NK-92 (cell line): Measurements from ENCODE around the gene TMEM151A.
"Not testable (repeated sequence)": the region's sequence is repeated elsewhere in the genome, so short reads cannot be mapped to it uniquely, and the experiment has no call there.

ENCODE experiments used
- DNase-seq: peaks from one replicate; lab custom pipeline; 2025; ENCODE audit not compliant: unreplicated experiment; lab: John Stamatoyannopoulos, UW

Gene TMEM151A

DNA sequence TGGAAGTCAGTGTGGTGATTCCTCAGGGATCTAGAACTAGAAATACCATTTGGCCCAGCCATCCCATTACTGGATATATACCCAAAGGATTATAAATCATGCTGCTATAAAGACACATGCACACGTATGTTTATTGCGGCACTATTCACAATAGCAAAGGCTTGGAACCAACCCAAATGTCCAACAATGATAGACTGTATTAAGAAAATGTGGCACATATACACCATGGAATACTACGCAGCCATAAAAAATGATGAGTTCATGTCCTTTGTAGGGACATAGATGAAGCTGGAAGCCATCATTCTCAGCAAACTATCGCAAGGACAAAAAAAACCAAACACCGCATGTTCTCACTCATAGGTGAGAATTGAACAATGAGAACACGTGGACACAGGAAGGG is 29.1 kb downstream of the TMEM151A start:
- DNase-seq: not testable (repeated sequence)

DNA sequence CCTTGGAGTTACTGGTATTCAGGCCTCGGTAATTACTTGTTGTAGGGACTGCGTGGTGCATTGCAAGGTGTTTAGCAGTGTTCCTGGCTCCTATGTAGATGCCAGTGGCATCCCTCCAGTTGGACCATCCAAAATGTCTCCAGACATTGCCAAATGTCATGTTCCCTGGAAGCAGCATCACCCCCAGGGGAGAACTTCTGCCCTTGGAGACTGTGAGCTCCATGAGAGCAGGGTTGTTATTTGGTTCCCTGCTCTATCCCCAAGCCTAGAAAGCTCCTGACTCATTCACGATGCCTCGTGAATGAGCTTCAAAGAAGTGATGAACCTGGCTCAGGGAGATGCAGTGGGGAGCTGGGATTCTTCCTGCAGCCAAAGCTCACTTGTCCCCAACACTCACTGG is 29.9 kb downstream of the TMEM151A start:
- DNase-seq: no peak

DNA sequence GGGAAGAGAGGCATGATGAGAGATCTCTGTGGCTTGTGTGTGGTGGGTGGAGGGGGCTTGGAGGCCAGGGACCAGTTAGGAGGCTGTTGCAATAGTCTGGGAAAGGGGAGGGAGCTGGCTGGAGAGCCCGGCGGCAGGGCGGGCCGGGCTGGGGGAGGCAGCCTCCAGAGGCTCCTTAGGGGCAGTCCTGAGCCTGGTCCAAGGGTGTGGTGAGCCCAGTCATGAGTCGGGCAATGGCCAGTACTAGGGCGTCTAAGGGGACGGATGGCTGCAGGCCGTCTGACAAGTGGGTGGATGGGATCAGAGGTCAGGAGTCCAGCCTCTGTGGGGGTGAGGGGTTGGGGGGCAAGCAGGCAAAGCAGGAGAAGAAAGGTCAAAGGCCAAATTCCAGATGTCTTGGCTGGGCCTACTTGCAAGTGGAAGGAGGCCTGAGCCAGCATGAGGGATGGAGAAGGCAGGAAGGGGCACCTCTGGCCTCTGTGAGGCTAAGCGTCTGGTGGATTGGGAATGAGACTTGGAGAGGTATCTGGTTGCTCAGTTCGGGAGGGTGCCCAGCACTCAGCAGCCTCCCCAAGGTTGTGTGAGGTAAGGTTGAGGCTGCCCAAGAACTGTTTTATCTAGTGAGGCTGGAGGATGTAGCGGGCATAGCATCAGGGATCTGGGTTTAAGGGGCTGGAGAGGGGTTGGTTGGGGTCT is 31.2 kb downstream of the TMEM151A start:
- DNase-seq: no peak

DNA sequence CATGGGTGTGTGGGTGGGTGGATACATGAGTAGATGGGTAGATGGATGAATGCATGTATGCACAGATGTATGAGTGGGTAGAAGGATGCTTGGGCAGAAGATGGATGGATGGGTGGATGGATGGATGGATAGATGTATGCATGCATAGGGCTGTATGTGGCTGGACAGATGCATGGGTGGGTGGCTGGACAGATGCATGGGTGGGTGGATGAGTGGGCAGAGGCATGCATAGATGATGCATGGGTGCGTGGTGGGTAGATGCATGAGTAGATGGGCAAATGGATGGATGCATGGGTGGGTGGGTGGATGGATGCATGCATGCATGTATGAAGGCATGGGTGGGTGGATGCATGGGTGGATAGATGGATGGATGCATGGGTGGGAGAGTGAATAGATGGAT is 32.0 kb downstream of the TMEM151A start:
- DNase-seq: no peak

DNA sequence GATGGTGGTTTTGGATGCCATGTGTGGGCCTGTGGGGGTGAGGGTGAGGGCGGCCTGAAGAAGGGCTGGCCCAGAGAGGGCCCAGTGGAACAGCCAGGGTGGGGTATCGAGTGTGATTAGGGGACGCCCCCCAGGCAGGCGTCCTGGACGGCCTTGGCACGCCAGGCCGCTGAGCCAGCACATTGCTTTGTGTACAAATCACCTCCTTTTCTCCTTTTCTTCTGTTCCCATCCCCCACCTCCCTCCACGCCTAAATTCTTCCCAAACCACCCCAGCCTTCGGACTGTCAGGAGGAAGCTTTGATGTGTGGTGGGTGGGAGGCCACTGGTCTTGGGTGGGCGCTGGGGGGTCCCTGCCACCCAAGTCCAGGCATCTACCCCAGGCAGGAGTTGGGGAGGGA is 33.0 kb downstream of the TMEM151A start:
- DNase-seq: no peak

DNA sequence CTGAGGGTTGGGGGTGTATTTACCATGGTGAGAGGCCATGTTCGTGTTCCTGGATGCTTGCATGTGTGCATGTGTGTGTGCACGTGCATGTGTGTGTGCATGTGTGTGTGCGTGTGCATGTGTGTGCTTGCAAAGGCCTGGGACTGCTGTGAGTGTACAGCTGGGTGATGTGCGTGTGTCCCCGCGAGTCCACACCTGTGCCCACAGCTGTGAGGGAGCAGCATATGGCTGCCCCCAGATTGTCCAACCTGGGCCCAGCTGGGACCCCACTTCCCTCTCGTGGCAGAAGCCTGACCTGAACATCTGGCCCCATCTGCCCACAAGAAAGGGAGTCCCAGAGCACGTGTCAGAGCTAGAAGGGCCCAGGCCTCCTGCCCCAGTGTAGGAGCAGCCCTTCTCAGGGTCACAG is 33.6 kb downstream of the TMEM151A start:
- no peak for DNase-seq

DNA sequence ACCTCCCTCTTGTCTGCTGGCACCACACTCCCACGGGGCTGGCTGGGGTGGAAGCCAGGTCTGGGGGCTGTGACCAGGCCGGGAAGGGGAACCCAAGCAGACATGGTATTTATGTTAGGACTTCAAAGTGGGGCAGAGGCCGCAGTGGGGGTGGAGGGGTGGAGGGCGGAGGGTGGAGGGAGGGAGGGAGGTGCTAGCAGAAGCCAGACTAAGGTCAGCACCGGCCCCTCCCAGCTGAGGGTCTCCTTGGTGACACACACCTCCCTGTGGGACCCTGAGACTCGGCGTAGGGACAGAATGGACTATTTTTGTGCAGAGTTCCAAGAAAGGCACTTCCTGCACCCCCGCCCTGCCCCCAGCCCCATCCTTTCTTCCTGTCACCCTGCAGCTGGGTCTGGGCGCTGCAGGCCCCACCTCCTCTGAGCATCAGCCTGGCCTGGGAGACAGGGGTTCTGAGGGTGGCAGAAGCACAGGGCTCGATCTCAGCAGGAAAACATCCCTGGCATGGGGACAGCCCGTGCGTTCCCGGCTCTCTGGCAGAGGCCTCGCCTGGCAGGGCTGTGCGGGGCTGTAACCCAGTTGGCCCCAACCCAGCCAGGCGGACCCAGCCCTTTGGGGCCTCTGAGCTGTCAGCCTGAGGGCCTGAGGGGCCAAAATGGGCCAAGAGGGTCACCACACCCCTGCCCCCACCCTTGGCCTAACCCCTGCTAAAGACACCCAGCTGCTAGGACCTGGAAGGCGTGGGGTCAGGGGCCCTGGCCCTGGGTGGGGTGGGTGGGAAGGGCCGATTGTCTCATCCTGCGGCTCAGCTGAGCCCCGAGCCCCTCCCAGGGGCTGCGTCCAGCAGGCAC is 34.8 kb downstream of the TMEM151A start:
- no peak for DNase-seq

DNA sequence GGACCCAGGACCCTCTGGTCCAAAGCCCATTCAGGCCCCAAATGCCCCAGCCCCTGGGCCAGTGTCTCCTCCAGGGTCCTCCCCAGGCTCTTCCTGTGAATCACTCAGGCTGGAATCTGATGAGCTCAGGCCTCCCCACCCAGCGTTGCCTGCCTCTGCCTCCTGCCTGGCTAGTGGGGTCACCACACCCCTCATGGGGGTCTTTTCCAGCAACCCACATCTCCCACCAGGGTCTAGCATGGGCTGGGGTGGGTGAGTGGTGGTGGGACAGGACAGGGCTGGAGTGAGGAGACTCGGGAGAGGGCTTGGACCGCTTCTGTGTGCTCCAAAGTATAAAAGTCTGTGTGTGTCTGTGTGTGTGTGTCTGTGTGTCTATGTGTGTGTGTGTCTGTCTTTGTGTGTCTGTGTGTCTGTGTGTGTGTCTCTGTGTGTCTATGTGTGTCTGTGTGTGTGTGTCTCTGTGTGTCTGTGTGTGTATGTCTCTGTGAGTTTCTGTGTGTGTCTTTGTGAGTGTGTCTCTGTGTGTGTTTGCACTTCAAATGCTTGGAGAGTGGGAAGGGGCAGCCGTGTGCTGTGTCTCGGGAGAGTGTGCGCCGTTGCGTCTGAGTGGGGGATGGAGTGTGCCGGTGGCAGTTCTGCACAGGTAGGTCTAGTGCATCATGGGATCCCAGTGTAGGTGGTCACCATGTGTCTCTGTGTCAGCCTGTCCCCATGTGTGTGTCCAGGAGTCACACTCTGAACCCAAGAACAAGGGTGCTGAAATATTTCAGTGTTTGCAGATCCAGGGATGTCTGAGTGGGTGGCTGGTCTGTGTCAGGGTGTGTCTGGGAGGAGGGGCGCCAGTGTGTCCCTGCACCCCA is 35.7 kb downstream of the TMEM151A start:
- no peak for DNase-seq

DNA sequence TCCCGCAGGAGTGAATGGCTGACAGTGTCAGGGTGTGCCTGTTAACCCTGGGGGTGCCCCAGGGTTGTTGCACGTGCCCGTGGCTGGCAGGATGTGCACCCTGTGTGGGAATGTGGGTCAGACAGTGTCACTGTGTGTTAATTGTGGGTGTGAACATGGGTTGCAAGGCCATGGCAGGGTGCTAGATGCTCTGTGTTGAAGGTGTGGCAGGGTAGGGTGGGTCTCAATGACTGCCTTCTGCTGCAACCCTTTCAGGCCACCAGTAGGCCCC is 36.3 kb downstream of the TMEM151A start:
- no peak for DNase-seq

DNA sequence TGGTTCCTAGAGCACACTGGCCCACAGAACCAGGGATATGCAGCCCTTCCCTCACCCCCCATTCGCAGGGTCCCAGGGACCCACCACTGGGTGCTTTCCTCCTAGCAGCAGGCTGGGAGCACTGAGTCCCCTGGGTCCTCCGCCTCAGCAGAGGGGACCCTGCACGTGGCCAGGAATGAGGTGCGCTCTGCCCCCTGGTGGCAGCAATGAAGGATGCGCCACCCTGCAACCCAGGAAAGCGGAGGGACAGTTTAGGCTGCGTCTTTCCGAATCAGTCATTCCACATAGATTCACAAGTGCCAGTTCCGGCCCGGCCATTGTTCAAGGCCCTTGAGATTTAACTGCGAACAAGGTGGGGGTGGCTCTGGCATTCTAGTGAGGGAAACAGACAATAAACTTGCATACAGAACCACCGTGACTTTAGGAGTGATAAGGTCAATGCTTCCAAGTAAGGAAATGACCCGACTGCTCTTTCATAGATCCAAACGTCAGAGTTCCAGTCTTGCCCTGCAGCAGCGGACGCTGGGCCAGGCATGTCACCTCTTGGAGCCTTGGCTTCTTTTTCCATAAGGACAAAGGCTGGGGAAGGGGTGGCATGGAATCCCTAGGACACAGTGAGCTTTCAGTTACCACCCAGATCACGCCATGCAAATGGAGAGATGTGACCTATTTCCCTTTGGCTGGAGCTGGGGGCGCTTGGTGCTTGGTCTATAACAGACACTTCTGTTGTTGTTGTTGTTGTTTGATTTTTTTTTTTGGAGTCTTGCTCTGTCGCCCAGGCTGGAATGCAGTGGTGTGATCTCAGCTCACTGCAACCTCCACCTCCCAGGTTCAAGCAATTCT is 36.8 kb downstream of the TMEM151A start:
- no peak for DNase-seq

DNA sequence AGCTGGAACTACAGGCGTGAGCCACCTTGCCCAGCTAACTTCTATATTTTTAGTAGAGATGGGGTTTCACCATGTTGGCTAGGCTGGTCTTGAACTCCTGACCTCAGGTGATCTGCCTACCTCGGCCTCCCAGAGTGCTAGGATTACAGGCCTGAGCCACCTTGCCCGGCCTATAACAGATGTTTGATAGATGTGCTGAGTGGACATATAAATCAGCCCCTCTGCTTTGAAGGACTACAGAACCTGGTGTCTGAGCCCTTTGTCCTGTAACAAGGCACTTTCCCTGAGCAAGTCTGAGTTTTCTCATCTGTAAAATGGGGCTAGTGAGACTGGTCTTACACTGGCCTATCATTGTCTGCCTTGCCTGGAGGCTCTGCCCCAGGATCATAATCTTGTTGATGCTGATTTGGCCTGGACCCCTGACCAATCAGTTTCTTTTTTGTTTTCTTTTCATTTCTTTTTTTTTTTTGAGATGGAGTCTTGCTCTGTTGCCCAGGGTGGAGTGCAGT is 37.5 kb downstream of the TMEM151A start:
- no peak for DNase-seq

DNA sequence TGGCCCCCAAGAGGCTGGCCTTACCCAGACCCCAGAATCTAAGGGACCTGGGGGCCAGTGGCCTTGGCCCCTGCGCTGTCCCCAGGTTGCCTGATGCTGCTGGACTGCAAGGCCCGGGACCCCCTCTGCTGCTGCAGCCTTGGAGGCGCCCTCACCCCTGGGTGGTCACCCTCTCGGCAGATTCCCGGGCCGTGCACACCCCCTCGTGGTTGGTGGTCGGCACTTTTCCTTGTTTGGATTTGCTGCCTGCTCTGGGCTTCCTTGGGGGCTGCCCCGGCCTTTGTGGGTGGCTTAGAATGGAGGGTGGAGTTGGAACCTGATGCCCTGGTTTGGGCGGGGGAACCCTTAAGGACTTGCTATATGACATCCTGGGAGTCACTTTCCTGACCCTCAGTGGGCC is 39.2 kb downstream of the TMEM151A start:
- no peak for DNase-seq

DNA sequence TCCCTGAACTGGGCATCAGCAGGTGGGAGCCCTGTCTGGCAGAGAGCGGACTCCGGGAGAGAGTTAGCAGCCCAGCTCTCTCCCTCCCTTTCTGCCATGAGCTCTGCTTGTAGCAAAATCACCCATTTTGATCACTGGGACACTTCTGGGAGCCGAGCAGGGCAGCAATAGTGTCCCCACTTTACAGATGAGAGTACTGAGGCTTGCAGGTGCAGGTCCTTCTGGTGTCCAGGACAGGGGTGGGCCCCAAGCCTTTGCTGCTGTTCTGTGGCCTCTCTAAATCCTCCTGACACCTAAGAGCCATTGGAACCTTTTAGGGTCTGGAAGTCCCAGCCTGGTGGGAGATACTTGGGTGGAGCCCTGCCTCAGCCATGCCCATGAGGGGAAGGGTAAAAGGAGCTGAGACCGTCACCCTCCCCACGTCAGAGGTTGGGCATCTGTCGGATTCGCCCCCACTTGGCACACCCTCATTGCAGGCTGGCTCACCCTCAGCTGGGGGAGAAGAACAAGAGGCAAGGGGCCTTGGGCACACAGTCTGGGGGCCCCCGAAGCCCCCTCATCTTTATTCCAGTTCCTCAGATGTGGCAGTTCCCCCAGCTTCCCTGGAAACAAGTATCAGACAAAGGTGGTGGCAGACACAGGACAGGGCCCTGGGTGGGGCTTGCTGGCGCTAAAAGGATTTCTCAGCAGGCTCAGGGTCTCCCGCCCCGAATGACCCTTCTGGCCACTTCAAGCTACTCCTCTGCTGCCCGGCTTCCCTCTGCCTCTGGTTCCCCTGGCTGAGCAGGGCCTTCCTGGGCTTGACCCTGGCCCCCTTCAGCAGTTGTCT is 40.1 kb downstream of the TMEM151A start:
- no peak for DNase-seq

DNA sequence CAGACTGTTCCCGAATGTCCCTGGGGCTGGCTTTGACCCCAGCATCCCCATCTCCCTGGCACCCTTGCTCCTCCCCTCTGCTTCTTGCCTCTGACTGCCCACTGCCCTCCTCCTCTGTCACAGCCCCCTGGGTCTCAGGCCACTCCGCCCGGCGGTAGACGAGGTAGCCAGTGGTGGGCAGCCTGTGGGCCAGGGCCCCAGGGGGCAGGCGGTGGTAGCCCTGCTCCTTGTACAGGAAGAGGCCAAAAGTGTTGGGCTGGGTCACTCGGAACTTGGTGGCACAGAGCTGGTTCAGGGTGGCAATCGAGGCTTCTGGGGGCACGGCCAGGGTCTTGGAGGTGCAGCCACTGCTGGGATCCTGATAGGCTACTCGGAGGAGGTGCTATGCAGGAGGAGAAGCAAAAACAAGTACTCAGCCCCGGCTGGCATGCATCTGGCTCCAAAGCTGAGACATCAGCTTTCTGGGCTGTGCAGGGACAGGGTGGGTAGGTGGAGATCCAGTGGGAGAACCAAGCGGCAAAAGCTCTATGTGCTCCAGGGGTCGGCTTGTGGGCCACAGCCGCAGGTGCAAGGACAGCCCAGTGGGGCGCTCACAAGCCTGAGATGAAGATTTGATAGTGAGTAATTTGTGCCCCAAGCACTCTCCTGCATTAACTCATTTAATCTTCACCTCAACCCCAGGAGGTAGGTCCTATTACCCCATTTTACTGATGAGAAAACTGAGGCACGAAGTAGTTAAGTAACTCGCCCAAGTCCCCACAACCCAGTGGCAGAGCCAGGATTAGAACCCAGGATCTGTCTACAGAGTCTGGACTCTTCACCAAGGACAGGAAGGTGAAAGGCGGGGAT is 40.9 kb downstream of the TMEM151A start:
- DNase-seq: no peak

DNA sequence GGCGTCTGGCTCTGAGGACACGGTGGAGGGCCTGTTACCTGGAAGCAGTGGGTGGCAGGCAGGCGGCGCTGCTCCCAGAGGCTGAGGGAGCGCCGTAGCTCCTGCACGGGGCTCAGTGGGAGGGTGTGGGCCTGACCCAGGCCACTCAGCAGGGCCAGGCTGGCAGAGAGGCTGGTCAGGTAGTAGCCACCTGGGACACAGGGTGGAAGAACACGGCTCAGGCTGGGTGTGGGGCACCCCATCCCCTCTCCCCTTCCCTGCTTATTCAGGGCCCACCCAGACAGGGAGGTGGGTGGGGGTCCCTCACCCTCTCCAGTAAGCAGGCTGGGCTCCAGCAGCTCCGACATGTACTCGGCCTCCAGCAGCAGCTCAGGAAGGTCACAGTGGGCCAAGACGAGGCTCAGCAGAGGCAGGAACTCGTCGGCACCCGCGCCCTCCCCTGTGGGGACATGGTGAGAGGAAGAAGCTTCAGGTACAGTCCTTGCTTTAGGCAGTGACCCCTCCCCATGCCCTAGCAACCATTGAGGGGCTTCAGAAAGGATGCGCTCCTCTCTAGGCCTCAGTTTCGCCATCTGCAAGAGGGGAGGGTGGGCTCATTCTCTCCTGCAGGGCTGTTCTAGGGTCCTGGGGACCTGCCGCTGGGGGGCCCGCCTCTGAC is 41.7 kb downstream of the TMEM151A start:
- DNase-seq: no peak

DNA sequence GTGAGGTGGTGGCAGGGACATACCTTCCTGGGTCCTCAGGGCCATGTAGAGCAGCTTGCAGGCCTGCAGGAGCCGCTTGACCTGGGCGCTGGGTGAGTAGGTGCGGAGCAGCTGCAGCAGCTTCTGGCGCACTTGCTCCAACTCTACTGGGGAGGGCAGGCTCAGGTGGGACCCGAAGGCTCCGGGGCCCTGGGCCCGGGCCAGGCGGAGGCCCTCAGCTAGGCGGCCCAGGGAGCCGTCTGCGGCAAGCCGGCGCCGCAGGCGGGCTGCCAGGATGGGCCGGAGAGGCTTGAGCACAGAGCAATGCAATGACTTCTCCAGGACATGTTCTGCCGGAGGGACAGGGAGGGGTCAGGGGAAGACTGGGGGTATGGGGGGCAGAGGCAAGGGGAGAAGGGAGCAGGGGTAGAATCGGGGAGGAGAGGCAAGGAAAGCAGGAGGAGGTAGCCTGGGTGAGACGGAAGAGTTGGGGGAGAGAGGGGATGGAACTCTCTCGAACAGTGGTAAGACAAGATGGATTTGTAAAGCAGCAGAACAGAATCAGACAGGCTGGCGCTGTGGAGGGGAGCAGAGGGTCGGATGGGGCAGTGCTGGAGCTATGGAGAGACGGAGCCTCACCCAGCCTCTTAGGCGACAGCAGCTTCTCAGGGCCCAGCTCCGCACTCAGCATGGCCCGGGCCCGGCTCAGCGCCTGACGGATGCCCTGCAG is 42.4 kb downstream of the TMEM151A start:
- DNase-seq: no peak

DNA sequence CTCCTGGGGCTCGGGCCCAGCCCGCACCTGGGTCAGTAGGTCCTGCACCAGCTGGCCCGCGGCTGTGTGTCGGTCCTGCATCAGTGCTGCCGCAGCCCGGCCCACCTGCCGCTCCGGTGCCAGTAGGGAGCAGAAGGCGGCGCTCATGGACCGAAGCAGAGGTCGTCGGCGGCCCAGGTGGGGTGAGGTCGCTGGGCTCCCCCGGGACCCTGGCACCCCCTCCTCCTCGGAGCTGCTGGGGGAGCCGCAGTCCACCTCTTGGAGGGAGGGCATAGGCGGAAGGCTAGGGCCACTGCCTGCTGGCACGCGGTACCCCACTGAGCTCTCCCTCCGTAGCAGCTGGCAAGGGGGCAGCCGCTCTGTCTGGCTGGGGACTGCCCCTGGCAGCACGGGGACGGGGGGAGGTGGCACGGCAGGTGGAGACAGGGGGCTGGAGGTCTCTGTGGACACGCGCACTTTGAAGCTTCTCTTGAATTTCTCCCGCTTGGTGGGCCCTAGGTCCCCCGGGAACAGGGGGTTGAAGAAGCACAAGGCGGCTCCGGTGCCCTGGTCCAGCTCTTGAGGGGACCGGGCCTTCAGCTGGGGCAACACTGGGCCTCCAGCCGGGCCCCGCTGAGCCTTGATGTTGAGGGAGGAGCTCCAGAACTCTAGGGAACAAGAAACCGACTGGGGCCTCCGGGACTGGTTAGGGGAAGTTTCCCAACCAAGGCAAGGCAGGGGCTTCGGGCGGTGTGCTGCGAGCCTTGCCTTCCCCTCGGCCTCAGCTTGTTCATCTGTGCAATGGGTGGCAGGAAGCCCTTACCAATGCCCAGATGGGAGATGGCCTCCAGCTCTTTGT is 43.1 kb downstream of the TMEM151A start:
- no peak for DNase-seq
